Measurements from ENCODE around the gene DDX6. TPM values are rescaled to one million over a fixed set of nuclear protein-coding genes. Genes with fewer than 3 reads are reported as not detected.
A peak's percentile ranks its signal among the peaks of the same experiment; 100 is the strongest.
"Not testable (repeated sequence)": the region's sequence is repeated elsewhere in the genome, so short reads cannot be mapped to it uniquely, and the experiment has no call there.

Gene DDX6
- total and polyA plus RNA-seq, 4 donors, result 20.3 to 128 (median 66.3) TPM

GRCh38 chr11:118763041-118763440, 27.9 kb downstream of the DDX6 start:
- 69 to 73% methylated on average over 2 of the region's 2 CpGs for WGBS, 2 donors

GRCh38 chr11:118761981-118762380, 29.0 kb downstream of the DDX6 start:
- H3K4me1 ChIP-seq (ENCODE audit: control insufficient read depth in 1 of 2, insufficient read depth in 2 of 2, low read length in 2 of 2); intact Hi-C loops (cut with DNase I); H3K36me3 ChIP-seq (ENCODE audit: control insufficient read depth in 1 of 2, insufficient read depth in 2 of 2, low read length in 1 of 2); H3K27ac ChIP-seq (ENCODE audit: low read depth in 1 of 2, low read length in 2 of 2); H3K9me3 ChIP-seq (ENCODE audit: control insufficient read depth, low read length); DNase-seq; H3K27me3 ChIP-seq (ENCODE audit: control insufficient read depth in 1 of 2, insufficient read depth in 2 of 2, low read length in 1 of 2); H3K4me3 ChIP-seq (ENCODE audit: low read length in 2 of 2); ATAC-seq (ENCODE audit: low FRiP score): not testable (repeated sequence)
- WGBS, 2 donors, result 87 to 89% methylated on average over 10 of the region's 10 CpGs

More at GRCh38 chr11:118763041-118763440, 27.9 kb downstream of the DDX6 start:
- Histone ChIP-seq H3K27ac (ENCODE audit: low read depth in 1 of 2, low read length in 2 of 2) (no peak overlapping the region), H3K4me1 (ENCODE audit: control insufficient read depth in 1 of 2, insufficient read depth in 2 of 2, low read length in 2 of 2) (no peaks in the 10 kb centered on the region), H3K27me3 (ENCODE audit: control insufficient read depth in 1 of 2, insufficient read depth in 2 of 2, low read length in 1 of 2) (no peaks in the 10 kb centered on the region), H3K4me3 (ENCODE audit: low read length in 2 of 2) (no peak overlapping the region), H3K9me3 (ENCODE audit: control insufficient read depth, low read length) (no peaks in the 10 kb centered on the region), H3K36me3 (ENCODE audit: control insufficient read depth in 1 of 2, insufficient read depth in 2 of 2, low read length in 1 of 2) (peaks cover 5% of the 10 kb centered on the region in 2 donors)
- DNase-seq (no peak), ATAC-seq (ENCODE audit: low FRiP score) (no peak)
- intact Hi-C loops (cut with DNase I), result no loop called here

GRCh38 chr11:118757876-118758399, 33.0 kb downstream of the DDX6 start:
- no peak overlapping the region for H3K27ac ChIP-seq (ENCODE audit: low read depth in 1 of 2, low read length in 2 of 2)
- no peaks in the 10 kb centered on the region for H3K9me3 ChIP-seq (ENCODE audit: control insufficient read depth, low read length)
- H3K36me3 ChIP-seq (ENCODE audit: control insufficient read depth in 1 of 2, insufficient read depth in 2 of 2, low read length in 1 of 2), result peaks cover 4 to 5% of the 10 kb centered on the region in 2 donors
- WGBS, 2 donors, result 69 to 71% methylated on average over 4 of the region's 4 CpGs
- no peak for DNase-seq
- no peak for ATAC-seq (ENCODE audit: low FRiP score)
- intact Hi-C loops (cut with DNase I), result no loop called here
- H3K27me3 ChIP-seq (ENCODE audit: control insufficient read depth in 1 of 2, insufficient read depth in 2 of 2, low read length in 1 of 2), result no peaks in the 10 kb centered on the region
- no peak overlapping the region for H3K4me3 ChIP-seq (ENCODE audit: low read length in 2 of 2)
- H3K4me1 ChIP-seq (ENCODE audit: control insufficient read depth in 1 of 2, insufficient read depth in 2 of 2, low read length in 2 of 2), result no peaks in the 10 kb centered on the region

- no peaks in the 10 kb centered on the region for H3K4me1 ChIP-seq (ENCODE audit: control insufficient read depth in 1 of 2, insufficient read depth in 2 of 2, low read length in 2 of 2)
- DNase-seq, result no peak
- no peak overlapping the region for H3K4me3 ChIP-seq (ENCODE audit: low read length in 2 of 2)
- no peak overlapping the region for H3K27ac ChIP-seq (ENCODE audit: low read depth in 1 of 2, low read length in 2 of 2)
- H3K36me3 ChIP-seq (ENCODE audit: control insufficient read depth in 1 of 2, insufficient read depth in 2 of 2, low read length in 1 of 2), result peaks cover 0 to 5% of the 10 kb centered on the region in 2 donors
- H3K9me3 ChIP-seq (ENCODE audit: control insufficient read depth, low read length), result no peaks in the 10 kb centered on the region
- H3K27me3 ChIP-seq (ENCODE audit: control insufficient read depth in 1 of 2, insufficient read depth in 2 of 2, low read length in 1 of 2), result no peaks in the 10 kb centered on the region
- intact Hi-C loops (cut with DNase I), result no loop called here
- WGBS, 2 donors, result 90 to 91% methylated on average over 3 of the region's 3 CpGs
- no peak for ATAC-seq (ENCODE audit: low FRiP score)
These were observed 38.3 kb downstream of the DDX6 start for GRCh38 chr11:118752654-118753053.

GRCh38 chr11:118749429-118749828, 41.5 kb downstream of the DDX6 start:
- H3K27me3 ChIP-seq (ENCODE audit: control insufficient read depth in 1 of 2, insufficient read depth in 2 of 2, low read length in 1 of 2), result no peaks in the 10 kb centered on the region
- no peak overlapping the region for H3K4me3 ChIP-seq (ENCODE audit: low read length in 2 of 2)
- WGBS, 2 donors, result 19 to 35% methylated on average over 6 of the region's 6 CpGs
- no peaks in the 10 kb centered on the region for H3K4me1 ChIP-seq (ENCODE audit: control insufficient read depth in 1 of 2, insufficient read depth in 2 of 2, low read length in 2 of 2)
- H3K9me3 ChIP-seq (ENCODE audit: control insufficient read depth, low read length), result no peaks in the 10 kb centered on the region
- intact Hi-C loops (cut with DNase I), result no loop called here
- DNase-seq, result no peak
- ATAC-seq (ENCODE audit: low FRiP score), result peak; percentile 57
- H3K36me3 ChIP-seq (ENCODE audit: control insufficient read depth in 1 of 2, insufficient read depth in 2 of 2, low read length in 1 of 2), result peaks cover 0 to 5% of the 10 kb centered on the region in 2 donors
- peak overlapping the region in 1 of 2 donors; percentile 8 for H3K27ac ChIP-seq (ENCODE audit: low read depth in 1 of 2, low read length in 2 of 2)

GRCh38 chr11:118748056-118748455, 42.9 kb downstream of the DDX6 start:
- Histone ChIP-seq H3K27ac (ENCODE audit: low read depth in 1 of 2, low read length in 2 of 2) (no peak overlapping the region), H3K27me3 (ENCODE audit: control insufficient read depth in 1 of 2, insufficient read depth in 2 of 2, low read length in 1 of 2) (no peaks in the 10 kb centered on the region), H3K4me3 (ENCODE audit: low read length in 2 of 2) (no peak overlapping the region), H3K4me1 (ENCODE audit: control insufficient read depth in 1 of 2, insufficient read depth in 2 of 2, low read length in 2 of 2) (peaks cover 0 to 4% of the 10 kb centered on the region in 2 donors), H3K9me3 (ENCODE audit: control insufficient read depth, low read length) (no peaks in the 10 kb centered on the region), H3K36me3 (ENCODE audit: control insufficient read depth in 1 of 2, insufficient read depth in 2 of 2, low read length in 1 of 2) (peaks cover 0 to 5% of the 10 kb centered on the region in 2 donors)
- intact Hi-C loops (cut with DNase I), result no loop called here
- no peak for DNase-seq
- ATAC-seq (ENCODE audit: low FRiP score), result no peak

- Histone ChIP-seq H3K4me1 (ENCODE audit: control insufficient read depth in 1 of 2, insufficient read depth in 2 of 2, low read length in 2 of 2) (peaks cover 0 to 4% of the 10 kb centered on the region in 2 donors), H3K36me3 (ENCODE audit: control insufficient read depth in 1 of 2, insufficient read depth in 2 of 2, low read length in 1 of 2) (peaks cover 0 to 5% of the 10 kb centered on the region in 2 donors), H3K9me3 (ENCODE audit: control insufficient read depth, low read length) (no peaks in the 10 kb centered on the region), H3K4me3 (ENCODE audit: low read length in 2 of 2) (no peak overlapping the region), H3K27ac (ENCODE audit: low read depth in 1 of 2, low read length in 2 of 2) (no peak overlapping the region), H3K27me3 (ENCODE audit: control insufficient read depth in 1 of 2, insufficient read depth in 2 of 2, low read length in 1 of 2) (no peaks in the 10 kb centered on the region)
- intact Hi-C loops (cut with DNase I), result no loop called here
- DNase-seq (no peak), ATAC-seq (ENCODE audit: low FRiP score) (no peak)
- 75 to 76% methylated on average over 5 of the region's 5 CpGs for WGBS, 2 donors
These were observed 43.9 kb downstream of the DDX6 start for GRCh38 chr11:118746988-118747585.

GRCh38 chr11:118744046-118744445, 46.9 kb downstream of the DDX6 start:
- peaks cover 0 to 4% of the 10 kb centered on the region in 2 donors for H3K4me1 ChIP-seq (ENCODE audit: control insufficient read depth in 1 of 2, insufficient read depth in 2 of 2, low read length in 2 of 2)
- no peak overlapping the region for H3K4me3 ChIP-seq (ENCODE audit: low read length in 2 of 2)
- 93 to 95% methylated on average over 4 of the region's 4 CpGs for WGBS, 2 donors
- H3K27ac ChIP-seq (ENCODE audit: low read depth in 1 of 2, low read length in 2 of 2), result no peak overlapping the region
- H3K27me3 ChIP-seq (ENCODE audit: control insufficient read depth in 1 of 2, insufficient read depth in 2 of 2, low read length in 1 of 2), result no peaks in the 10 kb centered on the region
- intact Hi-C loops (cut with DNase I), result no loop called here
- ATAC-seq (ENCODE audit: low FRiP score) (no peak), DNase-seq (no peak)
- H3K36me3 ChIP-seq (ENCODE audit: control insufficient read depth in 1 of 2, insufficient read depth in 2 of 2, low read length in 1 of 2), result no peaks in the 10 kb centered on the region
- H3K9me3 ChIP-seq (ENCODE audit: control insufficient read depth, low read length), result no peaks in the 10 kb centered on the region

- Histone ChIP-seq H3K9me3 (ENCODE audit: control insufficient read depth, low read length) (no peaks in the 10 kb centered on the region), H3K36me3 (ENCODE audit: control insufficient read depth in 1 of 2, insufficient read depth in 2 of 2, low read length in 1 of 2) (no peaks in the 10 kb centered on the region), H3K27ac (ENCODE audit: low read depth in 1 of 2, low read length in 2 of 2) (no peak overlapping the region), H3K27me3 (ENCODE audit: control insufficient read depth in 1 of 2, insufficient read depth in 2 of 2, low read length in 1 of 2) (no peaks in the 10 kb centered on the region), H3K4me1 (ENCODE audit: control insufficient read depth in 1 of 2, insufficient read depth in 2 of 2, low read length in 2 of 2) (peaks cover 0 to 4% of the 10 kb centered on the region in 2 donors), H3K4me3 (ENCODE audit: low read length in 2 of 2) (no peak overlapping the region)
- 85 to 88% methylated on average over 6 of the region's 6 CpGs for WGBS, 2 donors
- intact Hi-C loops (cut with DNase I), result no loop called here
- DNase-seq, result no peak
- no peak for ATAC-seq (ENCODE audit: low FRiP score)
These were observed 48.7 kb downstream of the DDX6 start for GRCh38 chr11:118742304-118742703.
